Bronchial epithelial cell (primary cell): Measurements from ENCODE around the gene CAMK2A. TPM values are rescaled to one million over a fixed set of nuclear protein-coding genes. Genes with fewer than 3 reads are reported as not detected.

Source experiments
- DNase-seq: peaks from one replicate; pipeline ENCODE4 v3.0.0-alpha.2; 2010; ENCODE audit warnings: low read depth
- FAIRE-seq: peaks from 2 replicates; lab custom pipeline; 2011; peaks lifted over from hg19 to GRCh38; lab: Jason Lieb, UNC
- H3K27me3 ChIP-seq: 2 replicates; pipeline ENCODE4 v1.5.1; 2011; ENCODE audit warnings: low read length; ENCODE audit not compliant: control insufficient read depth, insufficient read depth
- H3K36me3 ChIP-seq: 2 replicates; pipeline ENCODE4 v1.5.1; 2011; ENCODE audit warnings: low read length; ENCODE audit not compliant: control insufficient read depth, insufficient read depth
- H3K4me3 ChIP-seq: 2 replicates; pipeline ENCODE4 v1.5.1; 2011; ENCODE audit warnings: mild to moderate bottlenecking, low read depth, low read length, control low read depth
- CTCF ChIP-seq: IDR thresholded peaks from 2 replicates; pipeline ENCODE4 v1.5.1; 2011; ENCODE audit warnings: mild to moderate bottlenecking, moderate library complexity, low read length, control low read depth, inconsistent platforms; ENCODE audit not compliant: insufficient read depth, severe bottlenecking
- total RNA-seq: library from RNA; depleted of rRNA; stranded (reverse); fragments of >200 nt; gene quantifications from 2 replicates; pipeline ENCODE4 v1.2.1, GENCODE V29; 2014

Gene CAMK2A
- total RNA-seq, 1 donor from 2014 or later, result under 0.01 TPM

GRCh38 chr5:150271296-150271692, 18.3 kb downstream of the CAMK2A start:
- no peaks in the 10 kb centered on the region for H3K27me3 ChIP-seq
- H3K36me3 ChIP-seq, result no peaks in the 10 kb centered on the region
- FAIRE-seq (no peak), DNase-seq (no peak)
- no peak for TF ChIP-seq CTCF
- no peak overlapping the region for H3K4me3 ChIP-seq

DNA sequence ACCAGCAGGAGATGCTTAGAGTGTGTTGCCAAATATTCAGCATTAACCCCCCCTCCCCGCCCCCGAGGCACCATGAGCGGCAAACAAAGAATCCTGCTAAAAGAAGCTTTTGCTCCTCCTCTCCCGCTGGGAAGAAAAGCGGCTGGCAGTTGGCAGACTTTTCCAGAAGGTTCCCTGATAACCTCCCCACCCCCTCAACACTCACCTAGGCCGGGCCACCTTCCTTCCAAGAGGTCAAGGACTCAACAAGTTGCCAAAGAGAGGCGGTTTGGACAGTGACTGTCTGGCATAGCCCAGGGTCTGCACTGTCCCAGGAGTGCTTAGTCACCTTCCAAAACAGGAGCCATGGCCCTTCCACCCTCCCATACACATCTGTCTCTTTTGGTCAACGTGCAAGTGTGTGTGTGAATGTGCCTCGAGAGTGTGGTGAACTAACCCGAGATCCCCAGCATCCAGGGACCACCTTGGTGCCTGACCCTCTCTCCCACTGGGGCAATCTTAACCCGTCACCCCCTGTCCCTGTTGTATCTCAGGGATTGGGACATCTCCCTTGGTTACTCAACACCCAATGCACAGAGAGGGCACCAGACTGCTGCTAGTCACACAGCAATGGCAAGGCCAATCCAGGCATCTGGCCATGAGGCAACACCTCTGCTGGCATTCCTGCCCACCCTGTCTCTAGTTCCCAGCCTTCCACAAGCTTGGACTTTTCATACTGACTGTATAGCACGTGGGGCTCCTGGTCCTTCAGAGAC, 18.9 kb downstream of the CAMK2A start:
- TF ChIP-seq CTCF, result no peak
- H3K4me3 ChIP-seq, result no peak overlapping the region
- H3K27me3 ChIP-seq, result no peaks in the 10 kb centered on the region
- FAIRE-seq (peak; percentile 50), DNase-seq (no peak)
- H3K36me3 ChIP-seq, result no peaks in the 10 kb centered on the region

GRCh38 chr5:150266871-150267291, 22.7 kb downstream of the CAMK2A start:
- Histone ChIP-seq H3K4me3 (no peak overlapping the region), H3K27me3 (peaks cover 2% of the 10 kb centered on the region), H3K36me3 (no peaks in the 10 kb centered on the region)
- FAIRE-seq (no peak), DNase-seq (no peak)
- TF ChIP-seq CTCF, result no peak

DNA sequence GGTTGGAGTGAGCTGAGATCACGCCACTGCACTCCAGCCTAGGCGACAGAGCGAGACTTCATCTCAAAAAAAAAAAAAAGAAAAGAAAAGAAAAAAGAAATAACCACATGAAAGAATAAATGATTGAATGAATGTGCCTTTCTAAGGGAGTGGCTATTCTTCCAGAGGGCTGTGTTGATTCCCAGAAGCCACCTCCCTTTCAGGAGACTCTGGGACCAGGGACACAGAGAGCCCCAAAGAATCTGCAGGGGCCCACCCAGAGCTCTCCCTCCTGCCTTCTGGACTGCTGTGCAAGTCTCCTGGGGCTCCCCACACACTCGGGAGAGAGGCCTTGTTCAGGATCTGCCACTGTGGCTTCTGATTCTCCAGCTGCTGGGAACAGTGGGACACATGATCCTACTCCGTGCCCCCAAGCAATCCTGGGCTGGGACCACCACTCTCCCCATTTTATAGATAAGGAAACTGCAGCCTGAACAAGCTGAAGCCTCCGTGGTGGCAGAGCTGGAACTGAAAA, 23.6 kb downstream of the CAMK2A start:
- FAIRE-seq (no peak), DNase-seq (no peak)
- Histone ChIP-seq H3K36me3 (no peaks in the 10 kb centered on the region), H3K4me3 (no peak overlapping the region), H3K27me3 (peaks cover 2% of the 10 kb centered on the region)
- no peak for TF ChIP-seq CTCF

DNA sequence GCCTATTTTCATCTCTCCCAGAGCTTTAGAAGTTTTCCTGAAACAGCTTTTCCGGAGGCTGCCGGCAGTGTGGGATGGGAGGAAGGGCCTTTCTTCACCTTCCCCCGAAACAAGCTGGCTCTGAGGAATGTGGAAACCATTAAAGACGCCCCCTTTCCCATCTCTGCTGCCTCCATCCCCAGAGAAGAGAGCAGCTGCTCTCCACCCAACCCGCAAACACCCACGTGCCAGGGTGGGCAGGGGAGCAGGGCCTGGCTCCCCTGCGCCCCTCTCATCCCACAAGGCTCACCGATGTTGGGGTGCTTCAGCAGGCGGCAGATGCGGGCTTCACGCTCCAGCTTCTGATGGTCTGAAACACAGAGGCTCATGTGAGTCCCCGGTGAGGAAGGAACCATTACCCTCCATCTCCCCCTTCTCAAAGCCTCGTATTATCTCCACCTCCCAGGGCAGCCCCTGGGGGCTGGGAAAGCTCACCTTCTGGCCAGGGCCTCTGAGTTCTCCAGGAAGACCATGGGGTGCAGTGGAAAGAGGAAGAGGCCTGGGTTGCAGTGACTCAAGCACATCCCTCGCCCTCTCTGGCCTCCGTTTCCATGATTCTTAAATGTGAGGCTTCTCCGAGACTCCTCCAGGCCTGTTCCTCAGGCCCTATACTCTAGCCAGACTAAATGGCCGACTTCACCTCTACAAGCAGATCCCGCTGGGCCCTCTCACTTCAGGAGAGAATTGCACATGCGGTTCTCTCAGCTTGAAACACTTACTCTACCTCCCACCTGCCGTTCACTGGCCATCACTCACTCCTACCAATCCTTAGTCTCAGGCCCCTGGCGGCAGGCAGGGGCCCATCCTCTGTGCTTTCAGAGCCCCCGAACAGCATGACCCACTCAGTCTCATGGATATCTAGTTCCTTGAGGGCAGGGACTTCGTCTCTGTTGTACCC, 24.6 kb downstream of the CAMK2A start:
- no peak for FAIRE-seq
- H3K36me3 ChIP-seq, result no peaks in the 10 kb centered on the region

More for the DNA sequence above, 24.6 kb downstream of the CAMK2A start:
- no peak for DNase-seq
- Histone ChIP-seq H3K4me3 (no peak overlapping the region), H3K27me3 (peaks cover 2% of the 10 kb centered on the region)
- TF ChIP-seq CTCF, result no peak
